Ascending aorta (tissue), 2 donors: ENCODE data around the gene GPX7. TPM values are rescaled to one million over a fixed set of nuclear protein-coding genes. Genes with fewer than 3 reads are reported as not detected.

ENCODE experiments used
- DNase-seq, 2 donors: peaks; one replicate each; pipeline ENCODE4 v3.0.0-alpha.2; 2019; ENCODE audit warnings: low spot score in 2 of 2
- H3K27ac ChIP-seq, 2 donors: fragments of 200-600 bp; sonication (generic); one replicate each; pipeline ENCODE4 v1.5.1; 2016 to 2017; ENCODE audit warnings: mild to moderate bottlenecking in 1 of 2
- H3K27me3 ChIP-seq: fragments of 200-600 bp; sonication (generic); one replicate; pipeline ENCODE4 v1.5.1; 2017
- H3K36me3 ChIP-seq, 2 donors: fragments of 200-600 bp; sonication (generic); one replicate each; pipeline ENCODE4 v1.5.1; 2016
- H3K4me1 ChIP-seq, 2 donors: fragments of 200-600 bp; sonication (generic); one replicate each; pipeline ENCODE4 v1.5.1; 2016 to 2017; ENCODE audit warnings: mild to moderate bottlenecking in 1 of 2
- H3K4me3 ChIP-seq, 2 donors: fragments of 200-600 bp; sonication (generic); one replicate each; pipeline ENCODE4 v1.5.1; 2016 to 2017; ENCODE audit warnings: mild to moderate bottlenecking in 1 of 2
- H3K9me3 ChIP-seq, 2 donors: fragments of 200-600 bp; sonication (generic); one replicate each; pipeline ENCODE4 v1.5.1; 2016
- CTCF ChIP-seq, 3 experiments: fragments of 200-600 bp in 2 of 3; fragments of 450-650 bp in 1 of 3; sonication (generic) in 2 of 3; IDR thresholded peaks; one replicate each; pipeline ENCODE4 v1.5.1; 2016 to 2019; ENCODE audit warnings: antibody characterized with exemption in 3 of 3, mild to moderate bottlenecking in 1 of 3, moderate library complexity in 1 of 3
- intact Hi-C: fragments of 100-400 bp; cut with DNase I; formaldehyde crosslinking; loops from one replicate; pipeline ENCODE4 v1.15.1; 2023
- total RNA-seq: library from RNA; depleted of rRNA; stranded (reverse); fragments of >200 nt; gene quantifications from one replicate; pipeline ENCODE4 v1.1.0, GENCODE V29; 2016

GPX7 gene
- total RNA-seq, 1 donor from 2014 or later: 6.3 TPM

DNA sequence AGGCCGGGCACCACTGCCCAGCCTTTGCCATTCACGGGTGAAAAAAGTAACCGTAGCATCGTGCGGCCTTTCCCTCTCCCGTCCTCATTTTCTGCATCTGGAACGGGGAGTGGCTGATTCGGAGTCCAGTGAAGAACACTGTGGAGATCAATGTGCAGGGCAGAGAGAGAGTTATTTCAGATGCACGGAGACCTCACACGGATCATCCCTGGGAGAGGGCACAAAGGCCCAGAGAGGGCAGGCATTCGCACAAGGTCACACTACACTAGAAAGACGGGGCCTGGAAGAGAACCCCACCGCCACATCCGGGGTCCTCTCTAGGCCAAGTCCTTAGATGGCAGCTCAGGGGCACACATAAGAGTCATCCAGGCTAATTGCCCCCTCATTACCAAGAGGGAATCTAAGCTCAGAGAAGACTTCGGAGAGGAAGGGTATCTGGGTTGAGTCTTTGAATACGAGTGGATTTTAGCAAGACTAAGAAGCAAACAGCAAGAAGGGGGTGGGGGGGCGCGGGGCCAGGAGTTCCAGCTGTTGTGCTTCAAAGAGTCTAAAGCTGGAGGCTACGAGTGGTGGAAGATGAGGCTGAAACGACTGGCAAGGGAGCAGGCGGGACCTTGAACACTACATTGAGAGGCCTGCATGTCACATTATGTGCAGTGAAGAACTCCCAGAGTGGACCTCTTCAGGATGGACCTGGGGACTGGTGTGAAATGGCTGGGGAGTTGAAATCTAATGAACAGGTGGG lies 857 bp downstream of the GPX7 start:
- Histone ChIP-seq H3K4me3 (peak overlapping the region; percentile 81 to 82), H3K27ac (peak overlapping the region; percentile 74 to 87), H3K27me3 (no peaks in the 10 kb centered on the region), H3K36me3 (peaks cover 12 to 14% of the 10 kb centered on the region in 2 donors), H3K9me3 (no peaks in the 10 kb centered on the region), H3K4me1 (peaks cover 0 to 16% of the 10 kb centered on the region in 2 donors)
- no peak for TF ChIP-seq CTCF (IDR thresholded peaks at IDR 0.05)
- intact Hi-C loops: loop anchor here (1.0 kb wide), 1 partner anchor 50 kb away; the partner anchor contains the start of gene TUT4
- no peak for DNase-seq

DNA sequence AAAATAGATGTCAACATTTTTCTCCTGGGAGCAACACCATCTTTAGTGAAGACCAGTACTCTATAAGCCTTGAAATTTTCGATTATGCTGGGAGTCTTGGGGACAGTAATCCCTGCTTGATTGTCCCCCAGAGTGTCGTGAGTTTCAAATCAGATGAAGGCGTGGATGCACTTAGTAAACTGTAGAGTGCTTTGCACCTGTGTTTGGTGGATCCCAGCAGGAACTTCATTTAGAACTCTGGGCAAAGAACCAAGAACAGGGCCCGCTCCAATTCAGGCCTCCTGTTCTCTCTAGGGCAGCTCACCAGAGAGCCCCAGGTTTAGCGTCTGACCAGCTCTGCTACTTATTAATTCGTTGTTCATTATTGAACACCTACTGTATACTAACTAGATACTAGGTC lies 1.5 kb downstream of the GPX7 start:
- intact Hi-C loops: no loop called here
- Histone ChIP-seq H3K4me1 (peaks cover 0 to 16% of the 10 kb centered on the region in 2 donors), H3K36me3 (peaks cover 15 to 18% of the 10 kb centered on the region in 2 donors), H3K9me3 (no peaks in the 10 kb centered on the region), H3K4me3 (peak overlapping the region in 1 of 2 donors; percentile 82), H3K27ac (peak overlapping the region; percentile 11 to 87), H3K27me3 (no peaks in the 10 kb centered on the region)
- TF ChIP-seq CTCF (IDR thresholded peaks at IDR 0.05): no peak
- no peak for DNase-seq

- H3K4me3 ChIP-seq: peak overlapping the region in 1 of 2 donors; percentile 82
- peaks cover 0 to 16% of the 10 kb centered on the region in 2 donors for H3K4me1 ChIP-seq
- TF ChIP-seq CTCF (IDR thresholded peaks at IDR 0.05): no peak
- H3K27me3 ChIP-seq: no peaks in the 10 kb centered on the region
- H3K9me3 ChIP-seq: no peaks in the 10 kb centered on the region
- no peak for DNase-seq
- H3K36me3 ChIP-seq: peaks cover 18% of the 10 kb centered on the region in 2 donors
- H3K27ac ChIP-seq: peak overlapping the region; percentile 11 to 87
- intact Hi-C loops: no loop called here
These were observed 2.0 kb downstream of the GPX7 start for GRCh38 chr1:52604063-52604770.

- TF ChIP-seq CTCF (IDR thresholded peaks at IDR 0.05): no peak
- Histone ChIP-seq H3K9me3 (no peaks in the 10 kb centered on the region), H3K4me3 (no peak overlapping the region), H3K4me1 (no peaks in the 10 kb centered on the region), H3K27ac (no peak overlapping the region), H3K27me3 (no peaks in the 10 kb centered on the region), H3K36me3 (peaks cover 2 to 5% of the 10 kb centered on the region in 2 donors)
- intact Hi-C loops: no loop called here
- no peak for DNase-seq
These were observed 11.6 kb downstream of the GPX7 start for GRCh38 chr1:52613636-52614373.

- H3K4me1 ChIP-seq: no peaks in the 10 kb centered on the region
- H3K9me3 ChIP-seq: no peaks in the 10 kb centered on the region
- H3K4me3 ChIP-seq: no peak overlapping the region
- no peak for TF ChIP-seq CTCF (IDR thresholded peaks at IDR 0.05)
- no peak for DNase-seq
- H3K27ac ChIP-seq: no peak overlapping the region
- intact Hi-C loops: no loop called here
- peaks cover 3 to 5% of the 10 kb centered on the region in 2 donors for H3K36me3 ChIP-seq
- no peaks in the 10 kb centered on the region for H3K27me3 ChIP-seq
These were observed 12.5 kb downstream of the GPX7 start for GRCh38 chr1:52614671-52615070.
